Measurements from ENCODE around the gene PSMG4.

PSMG4 gene

DNA sequence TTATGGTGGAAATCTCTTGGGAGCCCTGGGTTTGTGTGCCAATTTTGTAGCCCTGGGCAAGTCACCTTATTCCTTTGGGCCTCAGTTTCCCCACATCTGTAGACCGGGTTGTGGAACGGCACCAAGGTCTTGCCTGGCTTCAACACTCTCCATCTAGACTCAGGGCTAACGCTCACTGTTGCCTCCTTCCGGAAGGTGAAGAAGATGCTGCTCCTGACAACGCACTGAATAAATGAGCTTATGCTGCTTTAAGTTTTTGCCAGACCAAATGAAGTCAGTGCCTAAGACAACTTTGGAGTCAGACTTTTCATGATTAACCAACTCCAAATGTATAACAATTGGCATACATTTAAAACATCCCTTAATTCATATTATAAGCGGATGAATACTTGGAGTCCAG is 53.1 kb downstream of the PSMG4 start:
- DNase-seq: no peak

DNA sequence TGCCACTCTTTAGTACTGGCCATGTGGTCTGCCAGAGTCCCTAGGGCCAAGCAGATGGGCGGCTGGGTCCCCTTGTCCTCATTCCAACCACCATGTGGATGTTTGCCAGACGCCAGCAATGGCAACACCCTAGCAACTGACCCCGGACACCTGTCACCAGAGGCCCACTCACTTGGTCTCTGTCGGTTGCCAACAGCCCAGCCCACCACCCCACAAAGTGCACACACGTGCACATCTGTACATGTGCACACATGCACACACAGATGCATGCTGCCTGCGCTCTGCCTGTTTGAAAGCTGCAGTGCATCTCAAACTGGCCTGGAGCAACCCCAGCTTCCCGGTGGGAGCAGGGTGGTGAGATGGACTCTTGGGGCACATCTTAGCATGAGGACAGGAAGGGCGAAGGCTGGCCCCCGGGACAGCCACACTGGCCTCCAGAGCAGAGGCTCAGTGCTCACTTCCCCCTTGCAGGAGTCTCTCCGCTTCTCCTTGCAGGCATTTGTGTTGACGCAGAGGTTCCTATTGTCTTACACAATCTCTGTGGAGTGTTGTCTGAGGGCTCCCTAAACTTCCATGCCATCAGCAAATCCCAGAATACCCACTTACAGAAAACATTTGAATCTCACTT is 54.0 kb downstream of the PSMG4 start:
- no peak for DNase-seq

DNA sequence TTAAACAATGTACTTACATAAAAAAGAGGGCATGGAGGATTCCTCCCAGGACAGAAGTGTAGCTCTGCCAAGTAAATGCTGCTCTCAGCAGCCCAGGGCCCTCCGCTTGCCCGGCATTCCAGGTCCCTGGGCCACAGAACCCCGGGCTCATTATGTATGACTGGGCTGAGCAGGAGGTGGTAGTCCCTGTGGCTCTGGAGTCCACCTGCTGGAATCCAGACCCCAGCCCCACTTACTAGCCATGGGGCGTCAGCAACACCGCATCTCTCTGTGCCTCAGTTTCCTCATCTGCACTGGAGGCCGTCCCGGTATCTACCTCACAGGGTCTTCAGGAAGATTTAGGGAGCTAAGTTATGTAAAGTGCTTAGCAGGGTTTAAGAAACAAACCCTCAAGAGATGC is 55.4 kb downstream of the PSMG4 start:
- no peak for DNase-seq

DNA sequence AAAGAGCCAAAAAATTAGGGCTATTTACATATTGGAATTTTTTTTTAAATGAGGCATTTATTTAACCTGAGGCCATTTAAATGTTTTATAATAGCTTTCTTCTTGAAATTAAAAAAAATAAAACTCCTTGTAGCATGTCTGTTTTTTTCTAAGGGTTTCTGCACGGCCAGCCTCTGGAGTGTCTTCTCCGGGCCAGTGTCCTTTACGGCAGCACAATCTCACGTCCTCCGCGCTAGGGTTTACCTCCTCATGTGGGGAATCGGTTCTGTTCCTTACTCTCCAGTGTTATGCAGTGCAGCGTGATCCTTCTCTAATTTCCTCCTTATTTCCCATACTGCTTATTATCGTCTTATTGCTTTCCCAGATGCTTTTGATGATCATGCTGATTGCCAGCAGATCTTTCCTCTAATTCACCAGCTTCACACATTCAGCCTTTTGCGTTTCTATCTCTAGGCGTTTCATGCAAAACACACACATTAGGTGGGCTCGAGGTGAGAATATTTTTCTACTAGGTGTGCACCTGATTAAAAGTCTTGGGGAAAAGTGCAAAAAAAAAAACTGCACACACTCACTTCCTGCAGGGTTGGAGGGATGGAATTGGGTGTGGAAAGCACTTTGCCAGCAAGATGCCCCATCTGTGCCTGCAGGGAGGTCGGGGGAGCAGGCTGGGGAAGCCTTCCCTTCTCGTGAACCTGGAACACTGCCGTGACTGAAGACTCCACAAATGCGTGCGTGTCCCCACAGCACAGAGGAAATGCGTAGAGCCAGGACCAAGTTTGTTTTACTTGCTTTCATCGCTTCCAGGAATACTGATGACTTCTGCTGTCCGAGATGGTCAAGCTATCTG is 56.1 kb downstream of the PSMG4 start:
- DNase-seq: no peak

DNA sequence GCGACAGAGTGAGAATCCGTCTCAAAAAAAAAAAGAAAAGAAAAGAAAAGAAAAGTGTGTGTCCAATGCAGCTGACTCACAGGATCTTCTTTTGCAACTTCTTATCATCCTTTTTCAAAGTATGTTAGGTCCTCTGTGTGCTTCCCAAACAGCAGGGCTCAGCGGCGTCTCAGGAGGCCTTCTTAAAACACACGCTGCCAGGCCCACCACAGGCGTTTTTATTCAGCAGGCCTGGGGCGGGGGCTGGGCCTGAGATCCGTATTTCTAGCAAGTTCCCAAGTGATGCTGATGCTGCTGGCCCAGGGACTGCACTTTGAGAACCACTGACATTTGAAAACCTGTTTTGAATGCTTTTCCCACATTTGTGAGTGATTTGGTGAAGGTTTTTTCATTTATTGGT is 57.1 kb downstream of the PSMG4 start:
- no peak for DNase-seq

DNA sequence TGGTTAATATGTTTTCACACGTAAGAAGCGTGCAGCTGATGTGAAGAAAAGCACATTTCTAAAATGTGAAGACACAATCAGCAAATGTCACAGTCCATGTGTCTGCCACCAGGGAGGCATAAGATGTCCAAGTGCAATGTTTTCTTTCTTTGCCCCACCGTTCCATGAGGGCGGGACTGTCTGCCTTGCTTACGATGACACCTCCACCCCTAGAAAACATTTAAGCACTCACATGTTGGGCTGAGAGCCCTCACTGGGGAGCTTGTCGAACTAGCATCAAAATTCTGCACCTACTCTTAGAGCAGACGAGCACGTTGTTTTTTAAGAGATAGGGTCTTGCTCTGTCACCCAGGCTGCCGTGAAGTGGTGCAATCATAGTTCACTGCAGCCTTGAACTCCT is 57.6 kb downstream of the PSMG4 start:
- no peak for DNase-seq

DNA sequence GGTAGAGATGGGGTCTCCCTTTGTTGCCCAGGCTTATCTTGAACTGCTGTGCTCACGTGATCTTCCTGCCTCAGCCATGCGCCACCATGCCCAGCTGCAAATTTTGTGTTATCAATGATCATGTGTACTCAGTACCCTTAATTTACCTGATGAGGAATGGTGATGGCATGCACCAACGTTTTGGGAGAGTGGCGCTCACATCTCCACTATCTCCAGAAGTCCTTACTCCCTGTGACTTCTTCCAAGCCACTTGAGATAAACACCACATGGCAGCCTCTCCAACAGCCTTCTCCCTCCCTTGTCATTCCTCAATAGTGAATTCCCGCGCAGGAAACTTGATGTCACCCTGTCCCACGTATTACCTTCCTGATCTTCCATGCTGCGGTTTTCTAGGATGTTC is 58.1 kb downstream of the PSMG4 start:
- DNase-seq: no peak

Data from stimulated activated CD4-positive, alpha-beta T cell treated with anti-CD3 and anti-CD28 coated beads, Interleukin-15, amount 100 ng/mL, for 24 hours (primary cell).